HEK293 (cell line): ENCODE data around the gene ARCN1.

Experiments
- BCL11B ChIP-seq: fragments of 450-650 bp; formaldehyde crosslinking; IDR thresholded peaks from 2 replicates; pipeline ENCODE4 v1.5.1; 2016; ENCODE audit warnings: low read depth, missing biosample characterization, missing genetic modification characterization
- EGR2 ChIP-seq: fragments of 450-650 bp; formaldehyde crosslinking; IDR thresholded peaks from 2 replicates; pipeline ENCODE4 v1.5.1; 2016; ENCODE audit warnings: low read depth, missing biosample characterization, missing genetic modification characterization
- KLF7 ChIP-seq: fragments of 450-650 bp; formaldehyde crosslinking; IDR thresholded peaks from 2 replicates; pipeline ENCODE4 v1.5.1; 2016; ENCODE audit warnings: missing biosample characterization, missing genetic modification characterization, borderline replicate concordance
- MEIS1 ChIP-seq: sonication (generic); formaldehyde crosslinking; IDR thresholded peaks from 2 replicates; pipeline ENCODE4 v1.8.1; 2022; ENCODE audit warnings: missing genetic modification reagents, mild to moderate bottlenecking, borderline replicate concordance
- MZF1 ChIP-seq: fragments of 450-650 bp; formaldehyde crosslinking; IDR thresholded peaks from 2 replicates; pipeline ENCODE4 v1.5.1; 2017; ENCODE audit warnings: missing biosample characterization, missing genetic modification characterization, borderline replicate concordance
- SP3 ChIP-seq: fragments of 450-650 bp; formaldehyde crosslinking; IDR thresholded peaks from 2 replicates; pipeline ENCODE4 v1.5.1; 2016; ENCODE audit warnings: missing biosample characterization, missing genetic modification characterization
- SP7 ChIP-seq: fragments of 450-650 bp; formaldehyde crosslinking; IDR thresholded peaks from 2 replicates; pipeline ENCODE4 v1.5.1; 2016; ENCODE audit warnings: missing biosample characterization, missing genetic modification characterization
- TCF7L2 ChIP-seq: IDR thresholded peaks from 2 replicates; pipeline ENCODE4 v1.6.1; 2011; ENCODE audit warnings: low read depth, mild to moderate bottlenecking, inconsistent platforms, low read length, moderate library complexity, borderline replicate concordance
- ZBTB1 ChIP-seq: fragments of 450-650 bp; formaldehyde crosslinking; IDR thresholded peaks from 2 replicates; pipeline ENCODE4 v1.5.1; 2016; ENCODE audit warnings: missing biosample characterization, missing genetic modification characterization
- ZBTB20 ChIP-seq: fragments of 450-650 bp; formaldehyde crosslinking; IDR thresholded peaks from 2 replicates; pipeline ENCODE4 v1.5.1; 2016; ENCODE audit warnings: missing biosample characterization, missing genetic modification characterization
- ZBTB8A ChIP-seq: fragments of 450-650 bp; formaldehyde crosslinking; IDR thresholded peaks from 2 replicates; pipeline ENCODE4 v1.5.1; 2016; ENCODE audit warnings: missing biosample characterization, missing genetic modification characterization
- ZIC2 ChIP-seq: fragments of 450-650 bp; formaldehyde crosslinking; IDR thresholded peaks from 2 replicates; pipeline ENCODE4 v1.5.1; 2016; ENCODE audit warnings: missing biosample characterization, missing genetic modification characterization
- ZNF140 ChIP-seq: fragments of 450-650 bp; formaldehyde crosslinking; IDR thresholded peaks from 2 replicates; pipeline ENCODE4 v1.5.1; 2016; ENCODE audit warnings: missing biosample characterization, missing genetic modification characterization
- ZNF223 ChIP-seq: fragments of 450-650 bp; formaldehyde crosslinking; IDR thresholded peaks from 2 replicates; pipeline ENCODE4 v1.5.1; 2016; ENCODE audit warnings: missing biosample characterization, missing genetic modification characterization
- ZNF394 ChIP-seq: fragments of 450-650 bp; formaldehyde crosslinking; IDR thresholded peaks from 2 replicates; pipeline ENCODE4 v1.5.1; 2016; ENCODE audit warnings: missing biosample characterization, missing genetic modification characterization, mild to moderate bottlenecking, moderate library complexity, borderline replicate concordance
- ZNF530 ChIP-seq: fragments of 450-650 bp; formaldehyde crosslinking; IDR thresholded peaks from 2 replicates; pipeline ENCODE4 v1.5.1; 2016; ENCODE audit warnings: low read depth, missing biosample characterization, missing genetic modification characterization
- ZNF658 ChIP-seq: fragments of 450-650 bp; formaldehyde crosslinking; IDR thresholded peaks from 2 replicates; pipeline ENCODE4; 2016; ENCODE audit warnings: missing biosample characterization, missing genetic modification characterization
- ZNF792 ChIP-seq: fragments of 450-650 bp; formaldehyde crosslinking; IDR thresholded peaks from 2 replicates; pipeline ENCODE4 v1.5.1; 2016; ENCODE audit warnings: missing biosample characterization, missing genetic modification characterization
- ZNF837 ChIP-seq: fragments of 450-650 bp; formaldehyde crosslinking; IDR thresholded peaks from 2 replicates; pipeline ENCODE4 v1.5.1; 2016; ENCODE audit warnings: missing biosample characterization, missing genetic modification characterization
- ZNF843 ChIP-seq: fragments of 450-650 bp; formaldehyde crosslinking; IDR thresholded peaks from 2 replicates; pipeline ENCODE4 v1.5.1; 2016; ENCODE audit warnings: missing biosample characterization, missing genetic modification characterization
- ZXDB ChIP-seq: fragments of 450-650 bp; formaldehyde crosslinking; IDR thresholded peaks from 2 replicates; pipeline ENCODE4 v1.5.1; 2016; ENCODE audit warnings: missing biosample characterization, missing genetic modification characterization
- TF ChIP-seq, protein P1 (sequence below): fragments of 450-650 bp; formaldehyde crosslinking; IDR thresholded peaks from 2 replicates; pipeline ENCODE4 v1.5.1; 2016; ENCODE audit warnings: missing biosample characterization, missing genetic modification characterization
- TF ChIP-seq, protein P2 (sequence below): fragments of 450-650 bp; formaldehyde crosslinking; IDR thresholded peaks from 2 replicates; pipeline ENCODE4 v1.5.1; 2016; ENCODE audit warnings: missing biosample characterization, missing genetic modification characterization
- TF ChIP-seq, protein P3 (sequence below): fragments of 450-650 bp; formaldehyde crosslinking; IDR thresholded peaks from 2 replicates; pipeline ENCODE4 v1.5.1; 2016; ENCODE audit warnings: missing biosample characterization, missing genetic modification characterization
- TF ChIP-seq, protein P4 (sequence below): fragments of 450-650 bp; formaldehyde crosslinking; IDR thresholded peaks from 2 replicates; pipeline ENCODE4 v1.5.1; 2016; ENCODE audit warnings: missing biosample characterization, missing genetic modification characterization, borderline replicate concordance

The ARCN1 gene

DNA sequence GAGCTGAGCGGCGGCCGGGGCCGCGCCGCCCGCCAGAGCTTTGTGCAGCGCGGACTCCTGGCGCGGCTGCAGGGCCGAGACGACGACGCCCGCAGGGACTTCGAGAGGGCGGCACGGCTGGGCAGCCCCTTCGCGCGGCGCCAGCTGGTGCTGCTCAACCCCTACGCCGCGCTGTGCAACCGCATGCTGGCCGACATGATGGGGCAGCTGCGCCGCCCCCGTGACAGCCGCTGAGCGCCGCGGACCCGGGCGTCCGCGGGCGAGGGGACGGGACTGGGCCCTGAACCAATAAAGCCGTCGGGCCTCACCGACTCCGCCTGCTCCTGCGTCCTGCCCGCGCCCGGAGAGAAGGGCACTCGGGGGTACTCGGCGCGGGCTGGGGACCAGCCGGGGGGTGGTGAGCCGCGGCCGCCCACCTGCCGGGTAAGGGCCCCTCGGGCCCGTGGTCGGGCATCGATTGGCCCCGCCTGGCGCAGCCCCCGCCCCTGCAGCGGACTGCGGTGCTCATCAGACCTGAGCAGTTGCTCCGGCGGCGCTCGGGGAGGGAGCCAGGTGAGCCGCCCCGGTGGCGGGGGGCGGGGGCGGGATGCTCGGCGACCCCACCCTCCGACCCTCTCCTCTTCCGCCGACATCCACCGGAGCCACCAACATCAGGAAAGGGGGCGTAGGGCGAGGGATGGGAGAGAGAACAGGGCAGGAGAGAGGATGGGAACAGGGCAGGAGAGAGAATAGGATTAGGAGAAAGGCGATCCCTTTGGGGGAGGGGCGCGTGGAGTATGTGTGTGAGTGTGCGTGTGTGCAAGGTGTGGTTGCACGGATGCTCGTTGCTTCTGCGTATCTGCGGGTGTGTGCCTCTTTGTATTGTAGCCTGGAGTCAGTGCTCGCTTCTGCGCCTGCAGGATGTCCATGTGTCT is 41.3 kb upstream of the ARCN1 start, which contains the start of gene TMEM25 (continued):
- TF ChIP-seq, protein P1, sequence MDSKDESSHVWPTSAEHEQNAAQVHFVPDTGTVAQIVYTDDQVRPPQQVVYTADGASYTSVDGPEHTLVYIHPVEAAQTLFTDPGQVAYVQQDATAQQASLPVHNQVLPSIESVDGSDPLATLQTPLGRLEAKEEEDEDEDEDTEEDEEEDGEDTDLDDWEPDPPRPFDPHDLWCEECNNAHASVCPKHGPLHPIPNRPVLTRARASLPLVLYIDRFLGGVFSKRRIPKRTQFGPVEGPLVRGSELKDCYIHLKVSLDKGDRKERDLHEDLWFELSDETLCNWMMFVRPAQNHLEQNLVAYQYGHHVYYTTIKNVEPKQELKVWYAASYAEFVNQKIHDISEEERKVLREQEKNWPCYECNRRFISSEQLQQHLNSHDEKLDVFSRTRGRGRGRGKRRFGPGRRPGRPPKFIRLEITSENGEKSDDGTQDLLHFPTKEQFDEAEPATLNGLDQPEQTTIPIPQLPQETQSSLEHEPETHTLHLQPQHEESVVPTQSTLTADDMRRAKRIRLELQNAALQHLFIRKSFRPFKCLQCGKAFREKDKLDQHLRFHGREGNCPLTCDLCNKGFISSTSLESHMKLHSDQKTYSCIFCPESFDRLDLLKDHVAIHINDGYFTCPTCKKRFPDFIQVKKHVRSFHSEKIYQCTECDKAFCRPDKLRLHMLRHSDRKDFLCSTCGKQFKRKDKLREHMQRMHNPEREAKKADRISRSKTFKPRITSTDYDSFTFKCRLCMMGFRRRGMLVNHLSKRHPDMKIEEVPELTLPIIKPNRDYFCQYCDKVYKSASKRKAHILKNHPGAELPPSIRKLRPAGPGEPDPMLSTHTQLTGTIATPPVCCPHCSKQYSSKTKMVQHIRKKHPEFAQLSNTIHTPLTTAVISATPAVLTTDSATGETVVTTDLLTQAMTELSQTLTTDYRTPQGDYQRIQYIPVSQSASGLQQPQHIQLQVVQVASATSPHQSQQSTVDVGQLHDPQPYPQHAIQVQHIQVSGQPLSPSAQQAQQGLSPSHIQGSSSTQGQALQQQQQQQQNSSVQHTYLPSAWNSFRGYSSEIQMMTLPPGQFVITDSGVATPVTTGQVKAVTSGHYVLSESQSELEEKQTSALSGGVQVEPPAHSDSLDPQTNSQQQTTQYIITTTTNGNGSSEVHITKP, result peak; percentile 61
- TF ChIP-seq ZNF394 (tag by site-specific recombination), result 0 out of 2 replicates have a peak, but pooled peaks have one; percentile 17
- TF ChIP-seq ZBTB1 (tag by site-specific recombination), result no peak
- TF ChIP-seq SP7 (tag by site-specific recombination), result peak; percentile 56; the same call in 1 of the 2 replicates
- TF ChIP-seq KLF7 (tag by site-specific recombination), result no peak
- TF ChIP-seq, protein P2, sequence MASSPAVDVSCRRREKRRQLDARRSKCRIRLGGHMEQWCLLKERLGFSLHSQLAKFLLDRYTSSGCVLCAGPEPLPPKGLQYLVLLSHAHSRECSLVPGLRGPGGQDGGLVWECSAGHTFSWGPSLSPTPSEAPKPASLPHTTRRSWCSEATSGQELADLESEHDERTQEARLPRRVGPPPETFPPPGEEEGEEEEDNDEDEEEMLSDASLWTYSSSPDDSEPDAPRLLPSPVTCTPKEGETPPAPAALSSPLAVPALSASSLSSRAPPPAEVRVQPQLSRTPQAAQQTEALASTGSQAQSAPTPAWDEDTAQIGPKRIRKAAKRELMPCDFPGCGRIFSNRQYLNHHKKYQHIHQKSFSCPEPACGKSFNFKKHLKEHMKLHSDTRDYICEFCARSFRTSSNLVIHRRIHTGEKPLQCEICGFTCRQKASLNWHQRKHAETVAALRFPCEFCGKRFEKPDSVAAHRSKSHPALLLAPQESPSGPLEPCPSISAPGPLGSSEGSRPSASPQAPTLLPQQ (tag by site-specific recombination), result peak; percentile 51
- TF ChIP-seq SP3 (tag by site-specific recombination), result peak; percentile 82
- no peak for TF ChIP-seq ZNF792
- TF ChIP-seq ZBTB8A (tag by site-specific recombination), result peak; percentile 75
- TF ChIP-seq ZNF658, result no peak
- TF ChIP-seq EGR2 (tag by site-specific recombination), result peak; percentile 71
- no peak for TF ChIP-seq ZNF837 (tag by site-specific recombination)
- peak; percentile 69 for TF ChIP-seq ZBTB20
- peak; percentile 60; the same call in 1 of the 2 replicates for TF ChIP-seq BCL11B (tag by site-specific recombination)
- TF ChIP-seq MEIS1, result no peak
- no peak for TF ChIP-seq ZNF140 (tag by site-specific recombination)
- TF ChIP-seq, protein P3, sequence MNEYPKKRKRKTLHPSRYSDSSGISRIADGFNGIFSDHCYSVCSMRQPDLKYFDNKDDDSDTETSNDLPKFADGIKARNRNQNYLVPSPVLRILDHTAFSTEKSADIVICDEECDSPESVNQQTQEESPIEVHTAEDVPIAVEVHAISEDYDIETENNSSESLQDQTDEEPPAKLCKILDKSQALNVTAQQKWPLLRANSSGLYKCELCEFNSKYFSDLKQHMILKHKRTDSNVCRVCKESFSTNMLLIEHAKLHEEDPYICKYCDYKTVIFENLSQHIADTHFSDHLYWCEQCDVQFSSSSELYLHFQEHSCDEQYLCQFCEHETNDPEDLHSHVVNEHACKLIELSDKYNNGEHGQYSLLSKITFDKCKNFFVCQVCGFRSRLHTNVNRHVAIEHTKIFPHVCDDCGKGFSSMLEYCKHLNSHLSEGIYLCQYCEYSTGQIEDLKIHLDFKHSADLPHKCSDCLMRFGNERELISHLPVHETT (tag by site-specific recombination), result 0 out of 2 replicates have a peak, but pooled peaks have one; percentile 25
- TF ChIP-seq ZIC2 (tag by site-specific recombination), result peak; percentile 51
- no peak for TF ChIP-seq MZF1 (tag by site-specific recombination)
- TF ChIP-seq ZNF530 (tag by site-specific recombination), result no peak
- TF ChIP-seq, protein P4, sequence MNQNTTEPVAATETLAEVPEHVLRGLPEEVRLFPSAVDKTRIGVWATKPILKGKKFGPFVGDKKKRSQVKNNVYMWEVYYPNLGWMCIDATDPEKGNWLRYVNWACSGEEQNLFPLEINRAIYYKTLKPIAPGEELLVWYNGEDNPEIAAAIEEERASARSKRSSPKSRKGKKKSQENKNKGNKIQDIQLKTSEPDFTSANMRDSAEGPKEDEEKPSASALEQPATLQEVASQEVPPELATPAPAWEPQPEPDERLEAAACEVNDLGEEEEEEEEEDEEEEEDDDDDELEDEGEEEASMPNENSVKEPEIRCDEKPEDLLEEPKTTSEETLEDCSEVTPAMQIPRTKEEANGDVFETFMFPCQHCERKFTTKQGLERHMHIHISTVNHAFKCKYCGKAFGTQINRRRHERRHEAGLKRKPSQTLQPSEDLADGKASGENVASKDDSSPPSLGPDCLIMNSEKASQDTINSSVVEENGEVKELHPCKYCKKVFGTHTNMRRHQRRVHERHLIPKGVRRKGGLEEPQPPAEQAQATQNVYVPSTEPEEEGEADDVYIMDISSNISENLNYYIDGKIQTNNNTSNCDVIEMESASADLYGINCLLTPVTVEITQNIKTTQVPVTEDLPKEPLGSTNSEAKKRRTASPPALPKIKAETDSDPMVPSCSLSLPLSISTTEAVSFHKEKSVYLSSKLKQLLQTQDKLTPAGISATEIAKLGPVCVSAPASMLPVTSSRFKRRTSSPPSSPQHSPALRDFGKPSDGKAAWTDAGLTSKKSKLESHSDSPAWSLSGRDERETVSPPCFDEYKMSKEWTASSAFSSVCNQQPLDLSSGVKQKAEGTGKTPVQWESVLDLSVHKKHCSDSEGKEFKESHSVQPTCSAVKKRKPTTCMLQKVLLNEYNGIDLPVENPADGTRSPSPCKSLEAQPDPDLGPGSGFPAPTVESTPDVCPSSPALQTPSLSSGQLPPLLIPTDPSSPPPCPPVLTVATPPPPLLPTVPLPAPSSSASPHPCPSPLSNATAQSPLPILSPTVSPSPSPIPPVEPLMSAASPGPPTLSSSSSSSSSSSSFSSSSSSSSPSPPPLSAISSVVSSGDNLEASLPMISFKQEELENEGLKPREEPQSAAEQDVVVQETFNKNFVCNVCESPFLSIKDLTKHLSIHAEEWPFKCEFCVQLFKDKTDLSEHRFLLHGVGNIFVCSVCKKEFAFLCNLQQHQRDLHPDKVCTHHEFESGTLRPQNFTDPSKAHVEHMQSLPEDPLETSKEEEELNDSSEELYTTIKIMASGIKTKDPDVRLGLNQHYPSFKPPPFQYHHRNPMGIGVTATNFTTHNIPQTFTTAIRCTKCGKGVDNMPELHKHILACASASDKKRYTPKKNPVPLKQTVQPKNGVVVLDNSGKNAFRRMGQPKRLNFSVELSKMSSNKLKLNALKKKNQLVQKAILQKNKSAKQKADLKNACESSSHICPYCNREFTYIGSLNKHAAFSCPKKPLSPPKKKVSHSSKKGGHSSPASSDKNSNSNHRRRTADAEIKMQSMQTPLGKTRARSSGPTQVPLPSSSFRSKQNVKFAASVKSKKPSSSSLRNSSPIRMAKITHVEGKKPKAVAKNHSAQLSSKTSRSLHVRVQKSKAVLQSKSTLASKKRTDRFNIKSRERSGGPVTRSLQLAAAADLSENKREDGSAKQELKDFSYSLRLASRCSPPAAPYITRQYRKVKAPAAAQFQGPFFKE (tag by site-specific recombination), result 0 out of 2 replicates have a peak, but pooled peaks have one; percentile 50
- no peak for TF ChIP-seq ZNF223 (tag by site-specific recombination)
- TF ChIP-seq TCF7L2, result no peak
- TF ChIP-seq ZXDB, result peak; percentile 90
- TF ChIP-seq ZNF843 (tag by site-specific recombination), result 0 out of 2 replicates have a peak, but pooled peaks have one; percentile 26
